Neural cell (in vitro differentiated cells): ENCODE measurements around the gene RAB7B. TPM values are rescaled to one million over a fixed set of nuclear protein-coding genes. Genes with fewer than 3 reads are reported as not detected.

Source experiments
- H2AFZ ChIP-seq: fragments of 200-600, 300-800 bp; sonication (generic), shearing (Covaris generic); 2 replicates; pipeline ENCODE4 v1.6.0; 2014; ENCODE audit warnings: low read depth, mild to moderate bottlenecking, antibody characterized with exemption, low read length, moderate library complexity
- H3F3A ChIP-seq: fragments of 200-600 bp; shearing (Covaris generic); 2 replicates; pipeline ENCODE4 v1.6.1; 2016; ENCODE audit warnings: mild to moderate bottlenecking, moderate library complexity, mixed read lengths, antibody characterized with exemption, low read length; ENCODE audit not compliant: insufficient read depth, poor library complexity, severe bottlenecking
- H3K27ac ChIP-seq: fragments of 200-600, 300-800 bp; sonication (generic), shearing (Covaris generic); 2 replicates; pipeline ENCODE4 v1.5.1; 2014; ENCODE audit warnings: mild to moderate bottlenecking, low read length, moderate library complexity
- H3K27me3 ChIP-seq: fragments of 300-800, 200-600 bp; sonication (generic), shearing (Covaris generic); 2 replicates; pipeline ENCODE4 v1.6.0; 2014; ENCODE audit warnings: mild to moderate bottlenecking, low read depth, low read length, moderate library complexity; ENCODE audit not compliant: insufficient read depth
- H3K36me3 ChIP-seq: fragments of 300-800, 200-600 bp; sonication (generic), shearing (Covaris generic); 2 replicates; pipeline ENCODE4 v1.5.1; 2014; ENCODE audit warnings: mild to moderate bottlenecking, antibody characterized with exemption, low read length, moderate library complexity; ENCODE audit not compliant: insufficient read depth
- H3K4me2 ChIP-seq: fragments of 300-800, 200-600 bp; sonication (generic), shearing (Covaris generic); 2 replicates; pipeline ENCODE4 v1.6.0; 2014; ENCODE audit warnings: mild to moderate bottlenecking, low read length
- H3K4me3 ChIP-seq: fragments of 300-800, 200-600 bp; sonication (generic), shearing (Covaris generic); 2 replicates; pipeline ENCODE4 v1.5.1; 2014; ENCODE audit warnings: mild to moderate bottlenecking, low read length, moderate library complexity
- H3K79me2 ChIP-seq: fragments of 200-600 bp; shearing (Covaris generic); replicated peaks from 2 replicates; pipeline ENCODE4 v1.6.0; 2014; ENCODE audit warnings: mild to moderate bottlenecking, low read length, moderate library complexity; ENCODE audit not compliant: insufficient read depth
- H3K9ac ChIP-seq: fragments of 300-800, 200-600 bp; sonication (generic), shearing (Covaris generic); 2 replicates; pipeline ENCODE4 v1.6.1; 2016; ENCODE audit warnings: mild to moderate bottlenecking, low read length, mixed read lengths
- H3K9me2 ChIP-seq: fragments of 200-600 bp; shearing (Covaris generic); 2 replicates; pipeline ENCODE4 v1.6.1; 2016; ENCODE audit warnings: mild to moderate bottlenecking, low read length, mixed read lengths; ENCODE audit not compliant: insufficient read depth
- H3K9me3 ChIP-seq: fragments of 200-600, 300-800 bp; sonication (generic), shearing (Covaris generic); 2 replicates; pipeline ENCODE4 v1.6.1; 2016; ENCODE audit warnings: mild to moderate bottlenecking, mixed run types, low read length, moderate library complexity, mixed read lengths
- H4K20me1 ChIP-seq: fragments of 200-600 bp; shearing (Covaris generic); 2 replicates; pipeline ENCODE4 v1.6.1; 2016; ENCODE audit warnings: mild to moderate bottlenecking, mixed run types; ENCODE audit not compliant: insufficient read depth
- CTCF ChIP-seq: fragments of 450-650 bp; IDR thresholded peaks from 2 replicates; pipeline ENCODE4 v1.5.1; 2014; ENCODE audit warnings: antibody characterized with exemption, mild to moderate bottlenecking, moderate library complexity; ENCODE audit not compliant: poor library complexity, severe bottlenecking
- EP300 ChIP-seq: fragments of 450-650 bp; conservative IDR thresholded peaks from 2 replicates; pipeline ENCODE4 v1.6.1; 2014; ENCODE audit warnings: antibody characterized with exemption, mild to moderate bottlenecking, moderate library complexity; ENCODE audit not compliant: poor library complexity, severe bottlenecking
- EZH2 ChIP-seq: fragments of 200-600, 300-800 bp; shearing (Covaris generic), sonication (generic); IDR thresholded peaks from 2 replicates; pipeline ENCODE4 v1.6.1; 2014; ENCODE audit warnings: antibody characterized with exemption, low read length, borderline replicate concordance, mild to moderate bottlenecking; ENCODE audit not compliant: insufficient read depth, poor library complexity, severe bottlenecking
- MXI1 ChIP-seq: fragments of 450-650 bp; conservative IDR thresholded peaks from 2 replicates; pipeline ENCODE4 v1.6.1; 2014; ENCODE audit warnings: antibody characterized with exemption, mild to moderate bottlenecking; ENCODE audit not compliant: poor library complexity, severe bottlenecking
- POLR2AphosphoS5 ChIP-seq: IDR thresholded peaks from 2 replicates; pipeline ENCODE4 v1.6.1; 2012
- RAD21 ChIP-seq: fragments of 450-650 bp; conservative IDR thresholded peaks from 2 replicates; pipeline ENCODE4 v1.6.1; 2014; ENCODE audit warnings: antibody characterized with exemption, mild to moderate bottlenecking, moderate library complexity
- REST ChIP-seq: IDR thresholded peaks from 2 replicates; pipeline ENCODE4 v1.6.1; 2012; ENCODE audit warnings: borderline replicate concordance
- SMC3 ChIP-seq: fragments of 450-650 bp; conservative IDR thresholded peaks from 2 replicates; pipeline ENCODE4 v1.6.1; 2014; ENCODE audit warnings: antibody characterized with exemption, mild to moderate bottlenecking, moderate library complexity; ENCODE audit not compliant: poor library complexity
- TAF1 ChIP-seq: IDR thresholded peaks from 2 replicates; pipeline ENCODE4 v1.6.1; 2012; ENCODE audit warnings: low read depth
- polyA plus RNA-seq: library from polyadenylated mRNA; depleted of rRNA; stranded (reverse); fragments of >200 nt; gene quantifications from 2 replicates; pipeline ENCODE4 v1.2.3, GENCODE V29; 2014

Gene RAB7B
- polyA plus RNA-seq, 1 donor from 2014 or later: not detected

DNA sequence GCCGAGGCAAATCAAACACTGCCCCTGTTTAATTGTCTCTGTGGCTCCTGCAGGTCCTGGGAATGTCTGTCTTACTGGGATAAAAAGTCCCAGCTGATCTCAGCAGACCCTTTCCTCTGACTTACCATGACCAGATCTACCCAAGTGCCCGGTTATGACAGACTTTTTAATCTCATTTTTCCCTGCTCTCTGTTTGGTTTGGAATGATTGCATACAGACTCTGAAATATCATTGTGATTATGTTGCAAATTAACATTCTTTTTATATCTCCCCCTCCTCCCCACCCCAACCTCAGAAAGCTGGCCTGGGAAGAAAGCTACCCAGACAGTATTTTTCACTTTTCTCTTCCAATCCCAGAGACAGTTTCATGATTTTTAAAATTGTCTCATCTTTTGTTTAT is 16.3 kb downstream of the RAB7B start:
- no peak for TF ChIP-seq RAD21
- no peak for TF ChIP-seq EP300
- TF ChIP-seq POLR2AphosphoS5: no peak
- no peak for TF ChIP-seq MXI1
- no peak for TF ChIP-seq REST

GRCh38 chr1:205986292-205986691 is 16.9 kb downstream of the RAB7B start:
- Histone ChIP-seq H3K27me3 (no peaks in the 10 kb centered on the region), H3F3A (no peaks in the 10 kb centered on the region), H3K27ac (no peak overlapping the region), H3K36me3 (no peaks in the 10 kb centered on the region), H3K9ac (no peak overlapping the region), H3K9me2 (no peaks in the 10 kb centered on the region), H3K4me3 (no peak overlapping the region), H2AFZ (no peak overlapping the region), H4K20me1 (no peaks in the 10 kb centered on the region), H3K79me2 (no peaks in the 10 kb centered on the region), H3K9me3 (no peaks in the 10 kb centered on the region), H3K4me2 (no peak overlapping the region)
- TF ChIP-seq EZH2 (no peak), RAD21 (no peak), REST (no peak), EP300 (no peak), TAF1 (no peak), SMC3 (no peak), CTCF (no peak), MXI1 (no peak), POLR2AphosphoS5 (no peak)

More for the DNA sequence above, 16.3 kb downstream of the RAB7B start:
- H3K27ac ChIP-seq: no peak overlapping the region
- H3K79me2 ChIP-seq: no peaks in the 10 kb centered on the region
- H3K27me3 ChIP-seq: no peaks in the 10 kb centered on the region
- H3K9me3 ChIP-seq: no peaks in the 10 kb centered on the region
- H3K4me3 ChIP-seq: no peak overlapping the region
- H4K20me1 ChIP-seq: no peaks in the 10 kb centered on the region
- no peaks in the 10 kb centered on the region for H3K36me3 ChIP-seq
- H3K4me2 ChIP-seq: no peak overlapping the region
- no peak overlapping the region for H2AFZ ChIP-seq
- no peaks in the 10 kb centered on the region for H3F3A ChIP-seq
- no peak overlapping the region for H3K9ac ChIP-seq
- H3K9me2 ChIP-seq: no peaks in the 10 kb centered on the region
